Measurements from ENCODE around the gene KCND2.
"Not testable (repeated sequence)": the region's sequence is repeated elsewhere in the genome, so short reads cannot be mapped to it uniquely, and the experiment has no call there.

KCND2 gene

DNA sequence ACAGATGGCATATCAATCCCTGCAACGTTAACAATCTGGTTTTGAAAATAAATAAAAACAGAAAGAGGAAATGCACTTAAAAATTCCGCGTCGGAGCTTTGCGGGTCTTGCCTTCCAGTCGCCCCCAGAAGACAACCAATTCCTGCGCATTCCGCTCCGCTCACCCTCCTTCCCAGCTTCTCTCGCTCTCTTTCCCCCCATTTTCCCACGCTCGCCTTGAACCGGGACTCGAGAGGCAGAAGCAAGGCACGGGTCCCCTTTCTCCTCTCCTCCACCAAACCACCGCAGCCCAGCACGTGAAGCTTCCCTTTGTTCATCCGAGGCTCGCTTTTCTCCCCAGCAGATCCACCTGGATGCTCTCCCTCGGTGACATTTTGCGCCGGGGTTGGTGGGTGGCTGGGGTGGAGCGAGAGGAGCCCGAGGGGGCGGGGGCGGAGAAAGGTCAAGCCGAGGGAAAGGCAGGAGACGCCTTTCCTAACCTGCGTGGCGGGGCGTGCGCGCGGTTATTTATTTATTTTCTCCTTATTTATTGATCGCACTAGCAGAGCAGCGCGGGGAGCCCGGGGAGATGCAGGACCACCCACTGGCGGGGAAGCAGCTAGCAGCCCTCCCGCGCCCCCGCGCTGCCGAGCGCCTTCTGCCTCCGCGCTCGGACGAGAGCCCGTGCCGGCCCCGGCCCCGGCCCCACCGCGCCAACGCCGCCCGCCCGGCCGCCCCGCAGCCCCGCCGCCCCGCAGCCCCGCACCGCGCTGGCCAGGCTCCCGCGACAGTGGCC lies at the start of gene KCND2:
TSS of gene KCND2 (plus strand) at position 475 of the 775 bp plus-strand sequence.
- no peak for DNase-seq

DNA sequence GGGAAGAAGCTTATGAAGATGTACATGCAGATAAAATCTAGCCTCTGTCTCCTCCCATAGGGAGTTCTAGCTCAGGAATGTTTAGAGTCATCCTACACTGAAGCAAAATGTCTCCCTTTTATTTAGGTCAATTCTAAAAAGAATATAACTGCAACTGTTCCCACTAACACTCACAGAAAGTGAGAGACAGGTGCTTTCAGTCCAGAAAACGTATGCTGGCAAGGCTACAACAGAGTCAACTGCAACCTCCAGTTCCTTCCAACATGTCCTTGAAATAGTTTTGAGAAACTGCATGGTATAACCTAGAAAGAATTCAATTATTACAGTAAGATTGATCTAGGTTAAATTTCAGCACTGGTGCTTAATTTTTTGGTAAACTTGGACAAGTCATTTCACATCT lies 46.8 kb upstream of the KCND2 start:
- DNase-seq = no peak

GRCh38 chr7:120227255-120227654 lies 45.7 kb upstream of the KCND2 start:
- DNase-seq = no peak

GRCh38 chr7:120229084-120229483 lies 43.9 kb upstream of the KCND2 start:
- no peak for DNase-seq

GRCh38 chr7:120233338-120233737 lies 39.6 kb upstream of the KCND2 start:
- DNase-seq = no peak

GRCh38 chr7:120240350-120240749 lies 32.6 kb upstream of the KCND2 start:
- not testable (repeated sequence) for DNase-seq

GRCh38 chr7:120241973-120242372 lies 31.0 kb upstream of the KCND2 start:
- no peak for DNase-seq

DNA sequence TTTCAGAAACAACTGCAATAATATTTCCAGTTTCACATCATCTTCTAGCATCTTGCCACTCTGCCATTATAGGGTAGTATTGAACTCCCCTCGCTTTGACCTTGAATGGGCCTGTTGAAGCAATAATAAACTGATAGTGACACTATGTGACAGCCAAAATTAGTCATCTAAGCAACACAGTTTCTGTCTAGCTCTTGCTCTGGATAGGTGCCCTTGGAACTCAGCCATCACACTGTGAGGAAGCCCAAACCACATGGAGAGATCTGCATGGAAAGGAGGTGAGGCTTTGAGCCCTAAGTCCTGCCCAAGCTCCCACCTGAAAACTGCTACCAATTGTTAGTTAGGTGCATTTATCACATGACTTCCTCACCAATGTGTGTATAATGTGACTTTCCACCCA lies 18.1 kb upstream of the KCND2 start:
- no peak for DNase-seq

DNA sequence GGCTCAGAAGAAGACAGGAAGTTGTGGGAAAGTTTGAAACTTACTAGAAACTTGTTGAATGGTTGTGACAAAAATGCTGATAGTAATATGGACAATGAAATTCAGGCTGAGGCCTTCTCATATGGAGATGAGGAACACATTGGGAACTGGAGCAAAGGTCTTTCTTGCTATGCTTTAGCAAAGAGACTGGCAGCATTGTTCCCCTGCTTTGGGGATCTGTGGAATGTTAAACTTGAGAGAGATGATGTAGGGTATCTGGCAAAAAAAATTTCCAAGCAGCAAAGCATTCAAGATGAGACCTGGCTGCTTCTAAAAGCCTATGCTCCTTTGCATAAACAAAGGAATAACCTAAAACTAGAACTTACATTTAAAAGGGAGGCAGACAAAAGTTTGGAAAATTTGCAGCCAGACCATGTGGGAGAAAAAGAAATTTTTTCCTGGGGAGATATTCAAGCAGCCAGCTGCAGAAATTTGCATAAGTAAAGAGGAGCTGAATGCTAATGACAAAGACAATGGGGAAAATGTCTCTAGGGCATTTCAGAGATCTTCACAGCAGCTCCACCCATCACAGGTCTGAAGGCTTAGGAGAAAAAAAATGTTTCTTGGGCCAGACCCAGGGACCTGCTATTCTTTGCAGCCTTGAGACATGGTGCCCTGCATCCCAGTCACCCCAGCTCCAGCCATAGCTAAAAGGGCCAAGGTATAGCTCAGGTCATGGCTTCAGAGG lies 16.5 kb upstream of the KCND2 start:
- DNase-seq = no peak

DNA sequence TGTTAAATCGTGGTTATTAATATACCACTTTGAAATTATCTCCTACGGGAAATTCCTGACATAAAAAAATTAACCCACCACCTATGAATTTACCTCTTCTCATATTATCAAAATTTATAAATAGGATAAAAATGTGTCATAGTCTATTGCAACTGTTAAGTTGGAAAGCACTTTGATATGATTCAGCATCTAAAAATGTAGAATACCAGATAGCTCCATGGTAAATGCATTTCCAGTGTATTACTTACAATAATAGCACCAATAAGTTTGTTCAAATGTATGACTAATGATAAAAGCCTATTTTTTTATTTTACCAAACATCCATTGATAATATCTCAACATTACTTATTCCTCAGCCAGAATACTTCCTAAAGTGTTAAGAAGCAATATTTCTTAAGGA lies 13.6 kb upstream of the KCND2 start:
- peak; percentile 34 for DNase-seq

DNA sequence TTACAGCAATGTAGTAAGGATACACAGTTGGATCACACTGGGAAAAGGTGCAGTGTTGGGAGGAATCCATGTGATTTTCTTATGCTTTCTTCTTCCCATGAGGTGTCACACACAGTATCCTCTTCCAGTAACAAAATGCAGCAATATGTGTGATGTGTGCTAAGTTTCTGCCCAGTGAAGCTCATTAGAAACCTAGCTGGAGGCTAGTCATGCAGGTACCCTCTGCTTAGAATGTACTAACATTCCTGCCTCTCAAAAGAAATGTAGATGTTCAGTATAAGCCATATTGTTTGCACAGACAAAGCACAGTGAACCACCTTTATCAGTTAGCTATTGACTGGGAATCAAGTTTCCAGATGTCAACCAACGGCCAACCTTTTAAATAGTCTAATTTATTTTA lies 12.9 kb upstream of the KCND2 start:
- DNase-seq = no peak

- peak; percentile 43 for DNase-seq
These were observed 714 bp upstream of the KCND2 start for GRCh38 chr7:120272261-120272660.

- DNase-seq = peak; percentile 6
These were observed 551 bp downstream of the KCND2 start for GRCh38 chr7:120273476-120273975.

GRCh38 chr7:120274482-120274881 lies 1.5 kb downstream of the KCND2 start:
- no peak for DNase-seq

- no peak for DNase-seq
These were observed 1.9 kb downstream of the KCND2 start for GRCh38 chr7:120274899-120275298.

DNA sequence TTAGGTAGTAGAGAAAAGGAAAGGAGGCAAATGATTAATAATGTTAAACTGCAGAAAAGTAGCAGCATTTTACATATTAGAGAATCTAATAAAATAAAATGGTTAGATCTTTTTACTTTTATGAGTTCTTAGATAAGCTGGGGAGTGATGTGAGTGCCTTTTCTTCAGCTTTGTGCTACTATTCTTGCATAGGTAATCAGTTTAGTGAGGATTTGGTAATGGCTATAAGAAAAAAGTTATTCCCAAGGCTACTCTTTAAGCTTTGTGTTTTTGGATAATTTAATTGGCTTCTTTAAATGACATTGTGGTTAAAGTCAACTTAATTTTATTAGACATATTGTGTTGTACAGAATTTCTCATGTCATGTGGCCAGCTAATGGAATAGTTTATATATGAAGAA lies 3.7 kb downstream of the KCND2 start:
- no peak for DNase-seq

DNA sequence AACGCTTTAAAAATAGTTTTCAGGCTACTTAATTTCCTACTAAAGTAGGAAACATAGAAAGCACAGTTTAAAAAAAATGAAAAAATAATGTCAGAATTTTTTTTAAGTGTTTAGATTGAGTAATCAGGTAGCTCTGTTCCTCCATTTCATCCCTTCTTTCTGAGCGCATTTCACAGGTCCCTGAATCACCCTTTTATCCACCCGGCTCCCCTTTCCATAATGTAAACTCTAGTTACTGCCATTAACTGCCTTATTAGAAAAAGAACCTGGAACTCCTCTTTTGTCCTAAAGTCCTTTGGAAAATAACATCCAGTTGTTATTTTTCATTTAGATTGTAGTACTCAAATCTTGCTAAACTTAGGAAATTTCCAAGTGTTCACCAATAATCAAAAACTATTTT lies 5.8 kb downstream of the KCND2 start:
- DNase-seq = no peak

DNA sequence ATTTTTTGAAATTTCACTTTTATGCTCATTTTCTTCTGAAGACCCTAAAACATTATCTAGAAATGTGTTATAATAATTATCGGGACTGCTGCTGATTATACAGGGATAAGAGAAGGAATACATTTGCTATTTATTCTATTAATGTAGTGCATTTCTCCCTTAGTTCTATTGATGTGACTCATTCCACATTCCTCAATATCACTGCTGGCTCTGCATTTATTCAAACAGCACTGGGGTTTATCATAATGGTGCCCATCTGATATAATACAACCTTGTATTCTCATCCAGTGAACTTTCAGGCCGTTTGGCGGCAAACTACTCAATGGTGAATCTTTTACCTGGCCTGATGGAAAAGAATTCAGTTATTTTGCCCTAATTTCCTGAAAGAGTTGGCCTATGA lies 7.8 kb downstream of the KCND2 start:
- no peak for DNase-seq

DNA sequence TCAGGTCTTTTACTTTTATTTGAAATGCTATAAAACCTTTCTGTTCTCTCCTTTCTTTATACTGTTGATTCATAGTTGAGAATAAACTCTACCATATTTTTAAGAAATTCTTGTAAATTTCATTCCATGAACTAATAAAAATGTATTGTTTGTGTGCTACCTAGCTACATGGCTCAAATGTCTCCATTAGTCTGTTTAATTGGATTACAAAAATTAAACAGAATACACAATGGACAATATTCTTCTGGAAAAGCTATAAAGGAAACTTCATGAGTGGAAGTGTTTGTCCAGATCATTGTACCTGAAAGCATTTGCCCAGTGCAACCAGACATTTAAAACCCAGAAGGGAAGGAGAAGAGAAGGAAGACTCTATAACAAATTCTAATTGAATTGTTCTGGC lies 20.1 kb downstream of the KCND2 start:
- no peak for DNase-seq

DNA sequence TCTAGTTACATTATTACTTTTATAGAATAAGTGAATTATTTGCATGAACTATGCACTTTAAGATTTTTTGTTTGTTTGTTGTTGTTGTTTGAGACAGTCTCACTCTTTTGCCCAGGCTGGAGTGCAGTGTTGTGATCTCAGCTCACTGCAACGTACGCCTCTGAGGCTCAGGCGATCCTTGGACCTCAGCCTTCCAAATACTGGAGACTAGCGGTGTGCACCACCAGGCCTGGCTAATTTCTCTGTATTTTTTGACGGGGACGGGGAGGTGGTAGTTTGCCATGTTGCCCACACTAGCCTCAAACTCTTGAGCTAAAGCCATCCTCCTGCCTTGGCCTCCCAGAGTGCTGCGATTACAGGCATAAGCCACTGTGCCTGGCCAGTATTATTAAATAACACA lies 29.2 kb downstream of the KCND2 start:
- no peak for DNase-seq

- DNase-seq = no peak
These were observed 30.1 kb downstream of the KCND2 start for GRCh38 chr7:120303105-120303504.

DNA sequence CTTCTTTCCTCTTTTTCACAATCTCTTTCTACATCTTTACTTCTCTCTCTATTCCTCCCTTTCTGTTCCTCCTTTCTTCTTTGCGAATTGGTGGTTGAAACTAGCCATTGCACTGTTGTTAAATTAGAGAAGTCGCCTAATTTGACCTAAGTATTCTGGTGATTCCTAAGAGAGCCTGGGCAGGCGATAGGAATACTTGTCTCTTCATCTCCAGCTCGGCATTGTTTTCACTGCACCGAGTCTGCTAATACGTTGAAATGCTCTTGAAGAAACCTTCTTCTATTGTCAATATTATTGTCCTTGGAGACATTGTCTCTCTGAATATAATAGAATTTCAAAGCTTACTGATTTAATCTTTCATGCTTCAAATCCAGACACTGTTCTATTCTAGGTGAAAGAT lies 31.7 kb downstream of the KCND2 start:
- DNase-seq = no peak

GRCh38 chr7:120307991-120308545 lies 35.1 kb downstream of the KCND2 start:
- no peak for DNase-seq
